Endometrium (tissue), 2 donors: ENCODE data around the gene KCNK17.

Source experiments
- FAIRE-seq: peaks from 2 replicates; lab custom pipeline; 2012; peaks lifted over from hg19 to GRCh38; lab: Jason Lieb, UNC
- donor health status: control.
- donor health status: control.

KCNK17 gene

DNA sequence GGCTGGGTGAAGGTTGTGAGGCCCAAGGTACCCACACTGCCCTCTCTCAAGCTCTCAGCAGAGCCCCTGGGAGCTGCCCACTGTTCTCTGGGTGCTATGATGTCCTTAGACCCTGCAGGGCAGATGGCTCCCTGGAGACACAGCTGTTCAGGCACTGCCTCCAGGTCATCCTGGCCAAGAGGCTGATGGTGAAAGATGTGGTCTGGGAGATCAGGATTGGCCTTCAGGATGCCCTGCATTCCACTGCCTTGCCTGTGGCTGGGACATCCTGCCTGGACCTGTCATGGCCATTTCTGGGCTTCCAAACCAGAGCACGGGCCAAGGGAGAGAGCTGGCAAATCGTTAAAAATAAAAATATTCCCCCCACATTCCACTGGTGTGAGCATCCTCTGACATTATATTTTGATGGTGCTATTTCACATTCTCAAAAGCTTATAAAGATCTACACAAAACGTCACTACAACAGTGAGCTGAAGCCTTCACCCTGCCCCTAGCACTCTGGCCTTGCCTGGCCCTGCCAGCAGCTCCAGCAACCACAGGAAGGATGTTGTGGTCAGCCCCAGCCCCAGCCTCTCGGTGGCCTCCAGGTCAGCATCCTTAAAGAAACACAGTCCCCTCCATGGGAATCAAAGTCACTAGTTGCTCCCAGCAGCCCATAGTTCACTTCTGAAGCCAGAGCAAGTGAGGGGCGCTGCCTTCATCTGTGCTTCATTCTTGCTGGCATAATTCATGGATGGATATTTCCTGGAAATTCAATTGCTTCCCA lies 21.7 kb upstream of the KCNK17 start:
- FAIRE-seq, result no peak

DNA sequence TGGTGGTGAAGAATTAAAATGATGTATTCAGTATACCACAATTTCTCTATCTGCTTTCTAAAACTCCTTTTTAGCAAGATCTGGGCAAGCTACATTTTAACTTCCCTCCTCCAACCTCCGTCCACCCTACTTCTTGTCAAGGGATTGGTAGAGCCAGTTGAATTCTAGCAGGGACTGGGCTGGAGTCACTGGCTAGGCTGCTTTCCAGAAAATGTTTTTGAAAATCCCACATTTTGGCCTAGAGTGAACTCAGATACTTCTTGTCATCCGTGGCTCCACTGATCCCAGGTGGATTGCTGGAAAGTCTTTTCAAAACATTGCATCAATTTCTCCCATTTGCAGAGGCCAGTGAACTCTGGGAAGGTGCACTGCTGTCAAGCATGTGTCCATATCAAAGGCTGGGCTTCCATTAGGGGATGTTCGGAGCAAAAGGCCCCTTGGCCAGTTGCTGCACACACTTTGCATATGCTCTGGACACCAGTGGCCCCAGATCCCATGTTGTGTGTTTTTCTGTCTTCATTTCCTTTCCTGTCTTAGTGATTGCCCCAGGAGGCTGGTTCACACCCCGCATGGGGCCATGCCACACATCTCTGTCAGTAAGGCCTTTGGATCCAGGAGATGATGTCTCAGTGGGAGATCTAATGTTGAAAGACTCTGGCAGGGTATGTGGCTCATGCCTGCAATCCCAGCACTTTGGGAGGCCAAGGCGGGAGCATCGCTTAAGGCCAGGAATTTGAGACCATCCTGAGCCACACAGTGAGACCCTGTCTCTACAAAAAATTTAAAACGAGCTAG lies 19.6 kb upstream of the KCNK17 start:
- FAIRE-seq, result no peak

GRCh38 chr6:39330476-39330875 lies 16.3 kb upstream of the KCNK17 start:
- FAIRE-seq, result no peak

GRCh38 chr6:39330057-39330456 lies 15.8 kb upstream of the KCNK17 start:
- FAIRE-seq, result no peak

GRCh38 chr6:39328066-39328465 lies 13.8 kb upstream of the KCNK17 start:
- FAIRE-seq, result no peak

DNA sequence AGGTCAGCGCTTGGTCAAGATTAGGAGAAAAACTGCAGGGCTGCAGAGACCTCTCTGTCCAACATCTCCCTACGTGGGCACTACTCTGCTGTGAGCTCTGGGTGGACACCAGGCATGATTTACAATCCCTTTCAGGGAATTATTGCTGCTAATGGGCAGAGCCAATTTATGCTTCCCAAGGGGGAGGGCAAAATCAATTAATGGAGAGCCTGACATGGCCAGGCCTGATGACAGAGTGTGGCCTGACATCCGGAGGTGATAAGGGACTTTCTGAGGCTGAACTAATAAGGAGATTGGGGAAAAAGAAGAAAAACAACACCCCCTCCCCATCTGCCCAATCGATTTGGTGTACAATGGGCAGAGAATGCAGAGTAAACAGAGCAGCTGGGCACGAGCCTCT lies 13.3 kb upstream of the KCNK17 start:
- FAIRE-seq, result no peak

DNA sequence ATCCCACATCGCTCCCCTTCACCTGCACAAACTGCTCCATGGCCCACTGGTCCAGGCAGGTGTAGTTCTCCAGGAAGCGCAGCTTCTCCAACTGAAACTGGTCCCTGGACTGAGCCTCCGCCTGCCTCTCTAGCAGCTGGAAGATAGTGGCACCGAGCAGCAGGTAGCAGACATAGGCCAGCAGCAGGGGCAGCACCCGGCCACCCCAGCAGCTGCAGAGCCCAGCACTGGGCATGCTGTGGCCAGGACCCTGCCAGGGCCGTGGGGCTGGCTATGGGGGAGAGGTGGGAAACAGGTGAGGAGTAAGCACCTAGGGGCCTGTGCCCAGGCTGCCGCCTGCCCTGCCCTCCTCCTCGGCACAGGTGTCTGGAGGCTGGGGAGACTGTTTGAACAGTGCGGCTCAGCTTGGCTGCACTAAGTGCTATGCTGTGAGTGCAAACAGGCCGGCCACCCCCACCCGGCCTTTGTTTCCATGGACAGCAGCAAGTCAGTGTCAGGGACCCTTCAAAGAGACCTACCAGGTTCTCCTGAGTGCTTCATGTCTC lies 8.2 kb upstream of the KCNK17 start, which contains the start of gene KCNK16:
KCNK16 (minus strand) TSS at position 397 of the 545 bp plus-strand sequence; CDS start at position 235, 162 bp downstream.
- FAIRE-seq, result no peak

DNA sequence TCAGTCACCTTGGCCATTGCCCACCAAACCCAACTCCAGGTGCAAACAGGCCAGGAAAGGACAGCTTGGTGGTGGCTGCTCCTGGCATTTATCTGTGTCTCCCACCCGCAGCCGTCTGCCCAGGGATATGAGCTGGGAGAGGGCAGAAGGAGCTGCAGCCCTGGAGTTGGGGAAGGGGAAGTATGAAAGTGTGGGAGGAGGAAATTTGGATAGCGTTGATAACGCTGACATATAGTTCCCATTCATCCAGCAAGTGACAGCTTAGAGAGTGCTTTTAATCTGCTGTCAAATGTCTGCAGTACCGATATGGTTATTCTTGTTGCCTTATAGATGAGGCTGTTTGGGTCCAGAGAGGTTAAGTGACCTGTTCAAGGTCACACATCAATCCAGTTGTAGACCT lies 7.5 kb upstream of the KCNK17 start:
- no peak for FAIRE-seq

DNA sequence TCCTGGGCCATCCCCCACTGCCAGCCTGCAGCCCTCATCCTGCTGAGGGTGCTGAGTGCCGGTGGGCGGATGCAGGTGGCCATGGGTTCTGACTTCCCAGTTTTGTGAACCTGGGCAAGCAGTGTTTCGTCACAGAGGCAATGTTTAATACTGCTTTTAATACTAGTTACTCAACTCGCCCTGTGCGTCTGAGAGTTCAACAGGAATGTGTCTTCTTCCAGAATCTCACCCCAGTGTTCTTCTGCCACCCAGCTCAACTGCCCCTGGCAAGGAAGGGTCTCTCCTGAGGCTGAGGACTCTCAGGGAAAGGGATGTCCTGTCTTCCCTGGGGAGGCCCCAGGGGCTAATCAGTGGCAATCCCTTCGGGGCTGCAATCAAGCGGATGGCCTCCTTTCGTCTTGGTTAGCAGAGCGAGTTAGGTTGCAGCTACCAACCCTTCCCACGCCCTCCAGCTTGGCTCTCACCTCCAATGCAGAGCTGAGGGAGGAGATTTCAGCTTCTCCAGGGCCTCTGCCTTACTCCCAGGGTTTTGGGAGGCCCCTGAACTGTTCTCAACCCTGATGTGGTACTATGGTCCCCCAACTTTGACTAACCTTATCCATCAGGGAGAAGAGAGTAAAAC lies 6.3 kb upstream of the KCNK17 start:
- no peak for FAIRE-seq

DNA sequence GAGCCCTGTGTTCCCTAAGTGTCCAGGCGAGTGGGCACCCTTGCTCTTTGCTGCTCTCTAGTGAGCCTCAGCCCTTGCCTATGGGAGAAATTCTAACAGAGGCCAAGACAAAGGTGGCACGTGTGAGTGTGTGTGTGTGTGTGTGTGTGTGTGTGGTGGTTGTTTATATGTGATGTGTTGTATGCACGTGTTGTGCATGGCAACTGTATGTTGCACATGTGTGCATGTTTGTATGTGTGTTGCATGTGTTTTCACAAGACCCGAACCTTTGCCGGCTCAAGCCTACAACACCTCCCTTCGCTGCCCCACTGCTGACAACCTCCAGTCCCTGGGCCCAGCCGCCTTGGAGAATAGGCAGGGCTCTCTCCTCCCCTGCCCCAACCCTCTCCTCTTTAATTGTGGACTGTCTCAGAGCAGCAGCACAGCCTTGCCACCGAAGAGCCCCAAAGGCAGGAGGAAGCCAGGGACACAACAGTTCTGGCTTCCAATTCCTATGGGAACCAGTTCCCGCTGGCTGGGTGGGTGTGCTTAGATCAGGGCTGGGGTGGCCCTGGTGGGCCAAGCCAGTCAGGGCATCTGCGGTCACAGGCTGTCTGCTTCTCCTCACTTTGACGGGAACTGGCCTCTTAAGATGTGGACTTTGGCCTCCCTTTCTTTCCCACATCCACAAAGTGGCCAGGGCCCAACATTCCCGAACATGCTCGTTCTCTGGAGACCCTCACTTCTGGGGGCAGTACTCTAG lies 5.6 kb upstream of the KCNK17 start:
- FAIRE-seq, result no peak

- FAIRE-seq, result no peak
Measured at GRCh38 chr6:39317256-39317655, 3.0 kb upstream of the KCNK17 start.

DNA sequence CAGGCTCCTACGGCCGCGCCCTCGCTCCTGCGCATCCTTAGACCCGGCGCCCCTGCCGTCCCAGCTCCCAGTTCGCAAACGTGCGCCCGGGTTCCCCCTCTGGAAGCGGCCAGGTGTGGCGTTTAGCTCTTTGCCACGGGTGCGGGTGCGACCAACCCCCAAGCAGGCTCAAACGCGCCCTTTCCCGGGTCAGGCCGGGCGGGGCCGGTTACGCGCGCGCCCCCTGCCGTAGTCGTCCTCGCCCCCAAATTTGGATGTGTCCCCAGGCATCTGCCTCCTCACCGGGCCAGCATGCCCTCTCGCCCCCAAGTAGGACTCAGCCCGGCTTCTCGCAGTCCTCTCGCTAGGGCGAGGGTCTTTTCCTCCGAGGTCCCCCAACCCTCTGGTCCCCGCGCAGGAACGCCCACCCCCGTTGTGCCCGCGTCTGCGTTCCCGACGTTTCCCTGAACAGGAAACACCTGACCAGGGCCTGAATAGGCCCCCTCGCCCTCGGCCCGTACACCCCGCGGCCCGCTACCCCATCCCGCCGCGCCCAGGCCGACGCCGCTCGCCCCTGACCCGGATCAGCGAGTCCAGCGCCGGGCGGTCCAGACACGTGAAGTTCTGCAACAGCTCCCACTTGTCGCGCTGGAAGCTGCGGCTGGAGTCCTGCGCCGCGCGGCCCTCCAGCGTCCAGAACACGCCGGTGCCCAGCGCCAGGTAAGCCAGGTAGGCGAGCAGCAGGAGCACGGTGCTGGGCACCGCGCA lies 520 bp downstream of the KCNK17 start:
- FAIRE-seq, result no peak

- FAIRE-seq, result no peak
Measured at GRCh38 chr6:39312912-39313525, 1.2 kb downstream of the KCNK17 start.

DNA sequence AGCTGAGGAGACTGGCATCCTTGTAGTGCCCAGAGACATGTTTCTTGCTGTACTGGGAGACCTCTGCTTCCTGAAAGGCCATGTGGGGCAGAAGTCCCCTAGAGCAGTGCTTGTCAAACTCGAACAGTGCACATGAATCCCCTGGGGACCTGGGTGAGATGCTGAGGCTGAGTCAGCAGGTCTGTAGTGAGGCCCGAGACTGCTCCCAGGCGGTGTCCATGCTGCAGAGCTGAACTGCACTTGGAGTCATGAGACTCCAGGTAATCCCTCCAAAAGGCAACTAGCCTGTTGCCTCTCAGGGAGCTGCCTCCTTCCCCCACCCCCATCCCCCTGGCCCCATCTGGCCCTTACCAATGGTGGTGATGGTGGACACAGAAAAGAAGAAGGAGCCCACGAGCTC lies 3.7 kb downstream of the KCNK17 start:
- FAIRE-seq, result no peak

- no peak for FAIRE-seq
Measured at GRCh38 chr6:39309942-39310531, 4.2 kb downstream of the KCNK17 start.

DNA sequence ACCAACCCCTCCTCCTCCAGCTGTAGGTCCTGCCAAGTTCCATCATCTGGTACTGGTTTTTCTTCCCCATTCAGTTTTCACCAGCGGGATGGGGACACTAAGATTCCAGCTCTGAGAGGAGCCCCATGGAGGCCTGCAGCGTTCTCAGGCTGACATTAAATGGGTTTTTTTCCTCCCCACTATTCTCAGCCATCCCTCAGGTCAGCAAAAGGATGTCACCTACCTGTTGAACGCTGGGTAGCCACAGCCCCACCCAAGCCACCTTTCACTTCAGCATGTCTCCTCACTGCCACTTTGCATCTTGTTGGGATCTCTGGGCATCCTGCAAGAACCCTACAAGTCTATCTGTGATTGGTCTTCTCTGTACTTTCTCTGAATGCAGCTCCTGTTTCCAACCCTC lies 6.8 kb downstream of the KCNK17 start:
- FAIRE-seq, result no peak

- FAIRE-seq, result no peak
Measured at GRCh38 chr6:39304951-39305350, 9.3 kb downstream of the KCNK17 start.

- no peak for FAIRE-seq
Measured at GRCh38 chr6:39303425-39304153, 10.6 kb downstream of the KCNK17 start.

GRCh38 chr6:39302669-39303424 lies 11.4 kb downstream of the KCNK17 start:
- FAIRE-seq, result no peak
